Measurements from ENCODE around the gene UPK1A.

- no peak for TF ChIP-seq CTCF (IDR thresholded peaks at IDR 0.05)
- TF ChIP-seq POLR2AphosphoS5 (IDR thresholded peaks at IDR 0.05) = no peak
- no peak for TF ChIP-seq POLR2A (IDR thresholded peaks at IDR 0.05)
- TF ChIP-seq EP300 (IDR thresholded peaks at IDR 0.05) = no peak
Measured at GRCh38 chr19:35636651-35637050, 29.7 kb upstream of the UPK1A start.
